SK-N-SH treated with all-trans-retinoic acid at 6 μM for 48 hours (cell line): ENCODE results near the gene RABGAP1L.

Experiments
- ATAC-seq: fragments of 200-7000 bp; cut with Tn5 transposase; 3 replicates; pipeline ENCODE4 v1.9.1; 2020; ENCODE audit warnings: mild to moderate bottlenecking, moderate library complexity
- ARNTL ChIP-seq: fragments of 450-650 bp; formaldehyde crosslinking; IDR thresholded peaks from 2 replicates; pipeline ENCODE4 v1.5.0; 2020; ENCODE audit warnings: low read depth, mild to moderate bottlenecking, moderate library complexity, borderline replicate concordance
- BACH2 ChIP-seq: fragments of 250-450 bp; sonication (Bioruptor Pico); IDR thresholded peaks from 2 replicates; pipeline ENCODE4 v1.9.0; 2021; ENCODE audit warnings: mild to moderate bottlenecking, borderline replicate concordance
- CREB5 ChIP-seq: fragments of 250-450 bp; sonication (Bioruptor Pico); IDR thresholded peaks from 2 replicates; pipeline ENCODE4 v1.5.1; 2020; ENCODE audit warnings: low read depth, mild to moderate bottlenecking, moderate library complexity
- CSDC2 ChIP-seq: fragments of 250-450 bp; sonication (Bioruptor Pico); IDR thresholded peaks from 2 replicates; pipeline ENCODE4 v1.5.0; 2020; ENCODE audit warnings: mild to moderate bottlenecking, moderate library complexity
- CSRNP3 ChIP-seq: fragments of 250-450 bp; sonication (Bioruptor Pico); IDR thresholded peaks from 2 replicates; pipeline ENCODE4 v1.5.1; 2021; ENCODE audit warnings: mild to moderate bottlenecking, moderate library complexity
- ESRRG ChIP-seq: fragments of 250-450 bp; sonication (Bioruptor Pico); IDR thresholded peaks from 2 replicates; pipeline ENCODE4 v1.6.1; 2021; ENCODE audit warnings: mild to moderate bottlenecking
- GLIS3 ChIP-seq: fragments of 250-450 bp; sonication (Bioruptor Pico); IDR thresholded peaks from 2 replicates; pipeline ENCODE4 v1.5.0; 2020; ENCODE audit warnings: mild to moderate bottlenecking, moderate library complexity
- ISL1 ChIP-seq: fragments of 250-450 bp; sonication (Bioruptor Pico); IDR thresholded peaks from 2 replicates; pipeline ENCODE4 v2.1.2; 2022; ENCODE audit warnings: mild to moderate bottlenecking, moderate library complexity
- OSR1 ChIP-seq: fragments of 250-450 bp; sonication (Bioruptor Pico); IDR thresholded peaks from 2 replicates; pipeline ENCODE4 v1.8.0; 2022; ENCODE audit warnings: moderate library complexity, mild to moderate bottlenecking, inconsistent platforms
- POU6F1 ChIP-seq: fragments of 250-450 bp; sonication (Bioruptor Pico); IDR thresholded peaks from 2 replicates; pipeline ENCODE4 v1.8.0; 2021; ENCODE audit warnings: low read depth, mild to moderate bottlenecking, moderate library complexity, borderline replicate concordance
- PPARA ChIP-seq: fragments of 250-450 bp; sonication (Bioruptor Pico); IDR thresholded peaks from 2 replicates; pipeline ENCODE4 v1.5.0; 2020; ENCODE audit warnings: mild to moderate bottlenecking, borderline replicate concordance
- RARB ChIP-seq: fragments of 250-450 bp; sonication (Bioruptor Pico); IDR thresholded peaks from 2 replicates; pipeline ENCODE4 v1.8.0; 2021; ENCODE audit warnings: mild to moderate bottlenecking, moderate library complexity
- SNAI2 ChIP-seq: fragments of 250-450 bp; sonication (Bioruptor Pico); IDR thresholded peaks from 2 replicates; pipeline ENCODE4 v1.5.0; 2020; ENCODE audit warnings: mild to moderate bottlenecking, moderate library complexity
- TCF4 ChIP-seq: fragments of 250-450 bp; sonication (Bioruptor Pico); IDR thresholded peaks from 2 replicates; pipeline ENCODE4 v1.8.0; 2021; ENCODE audit warnings: mild to moderate bottlenecking, moderate library complexity, borderline replicate concordance
- TOX ChIP-seq: fragments of 250-450 bp; sonication (Bioruptor Pico); IDR thresholded peaks from 2 replicates; pipeline ENCODE4 v1.8.0; 2021; ENCODE audit warnings: mild to moderate bottlenecking, moderate library complexity, borderline replicate concordance
- ZC3H10 ChIP-seq: fragments of 250-450 bp; sonication (Bioruptor Pico); IDR thresholded peaks from 2 replicates; pipeline ENCODE4 v1.5.1; 2021; ENCODE audit warnings: mild to moderate bottlenecking, moderate library complexity
- ZFP30 ChIP-seq: fragments of 450-650 bp; formaldehyde crosslinking; IDR thresholded peaks from 2 replicates; pipeline ENCODE4 v1.5.0; 2022; ENCODE audit warnings: mild to moderate bottlenecking, moderate library complexity
- ZNF565 ChIP-seq: fragments of 450-650 bp; formaldehyde crosslinking; conservative IDR thresholded peaks from 2 replicates; pipeline ENCODE4 v1.5.0; 2020; ENCODE audit warnings: low read depth, mild to moderate bottlenecking, moderate library complexity
- ZNF70 ChIP-seq: fragments of 450-650 bp; formaldehyde crosslinking; IDR thresholded peaks from 2 replicates; pipeline ENCODE4 v1.5.0; 2020; ENCODE audit warnings: mild to moderate bottlenecking, moderate library complexity
- ZNF8 ChIP-seq: fragments of 450-650 bp; formaldehyde crosslinking; IDR thresholded peaks from 2 replicates; pipeline ENCODE4 v1.5.0; 2020; ENCODE audit warnings: mild to moderate bottlenecking, moderate library complexity

The RABGAP1L gene

GRCh38 chr1:174209347-174210187, 50.2 kb downstream of the RABGAP1L start:
- ATAC-seq: no peak
- no peak for TF ChIP-seq CSDC2 (CRISPR knock-in tag)
- no peak for TF ChIP-seq ISL1
- TF ChIP-seq PPARA: no peak
- no peak for TF ChIP-seq ZNF8 (CRISPR knock-in tag)

- no peak for TF ChIP-seq OSR1 (CRISPR knock-in tag)
- no peak for TF ChIP-seq ZC3H10 (CRISPR knock-in tag)
- no peak for TF ChIP-seq ZNF8 (CRISPR knock-in tag)
- TF ChIP-seq CSRNP3 (CRISPR knock-in tag): no peak
- no peak for ATAC-seq
Observed at GRCh38 chr1:174211486-174211885, 52.2 kb downstream of the RABGAP1L start.

GRCh38 chr1:174215766-174216165, 56.4 kb downstream of the RABGAP1L start:
- TF ChIP-seq ZNF8 (CRISPR knock-in tag) (no peak), OSR1 (CRISPR knock-in tag) (no peak), RARB (CRISPR knock-in tag) (no peak), SNAI2 (CRISPR knock-in tag) (no peak), ARNTL (CRISPR knock-in tag) (no peak), CREB5 (CRISPR knock-in tag) (no peak), CSRNP3 (CRISPR knock-in tag) (no peak), ZFP30 (CRISPR knock-in tag) (no peak), BACH2 (CRISPR knock-in tag) (no peak)
- no peak for ATAC-seq

GRCh38 chr1:174217248-174217647, 57.9 kb downstream of the RABGAP1L start:
- TF ChIP-seq TCF4 (no peak), GLIS3 (CRISPR knock-in tag) (no peak), SNAI2 (CRISPR knock-in tag) (no peak), BACH2 (CRISPR knock-in tag) (no peak), RARB (CRISPR knock-in tag) (no peak), ZNF8 (CRISPR knock-in tag) (no peak), POU6F1 (CRISPR knock-in tag) (no peak), ZFP30 (CRISPR knock-in tag) (no peak)
- ATAC-seq: peak; percentile 22; the same call in 2 of the 3 replicates

GRCh38 chr1:174217787-174218574, 58.7 kb downstream of the RABGAP1L start:
- peak; percentile 87 for ATAC-seq
- no peak for TF ChIP-seq OSR1 (CRISPR knock-in tag)
- TF ChIP-seq RARB (CRISPR knock-in tag): no peak
- no peak for TF ChIP-seq ZNF70
- TF ChIP-seq TOX: no peak
- no peak for TF ChIP-seq ZNF565 (CRISPR knock-in tag)
- no peak for TF ChIP-seq ESRRG (CRISPR knock-in tag)
- no peak for TF ChIP-seq SNAI2 (CRISPR knock-in tag)
- no peak for TF ChIP-seq ZFP30 (CRISPR knock-in tag)
- no peak for TF ChIP-seq CSRNP3 (CRISPR knock-in tag)
- no peak for TF ChIP-seq TCF4
- TF ChIP-seq GLIS3 (CRISPR knock-in tag): no peak
- TF ChIP-seq CREB5 (CRISPR knock-in tag): no peak
- no peak for TF ChIP-seq ISL1
- no peak for TF ChIP-seq ZC3H10 (CRISPR knock-in tag)
- TF ChIP-seq BACH2 (CRISPR knock-in tag): no peak
- TF ChIP-seq PPARA: no peak
- TF ChIP-seq, all 23 proteins: peak for 0
